Measurements from ENCODE around the gene RIOK2. TPM values are rescaled to one million over a fixed set of nuclear protein-coding genes. Genes with fewer than 3 reads are reported as not detected.

RIOK2 gene
- polyA plus RNA-seq, 1 of the 3 experiments (the other 2 are of a cell fraction): 5.9 TPM

DNA sequence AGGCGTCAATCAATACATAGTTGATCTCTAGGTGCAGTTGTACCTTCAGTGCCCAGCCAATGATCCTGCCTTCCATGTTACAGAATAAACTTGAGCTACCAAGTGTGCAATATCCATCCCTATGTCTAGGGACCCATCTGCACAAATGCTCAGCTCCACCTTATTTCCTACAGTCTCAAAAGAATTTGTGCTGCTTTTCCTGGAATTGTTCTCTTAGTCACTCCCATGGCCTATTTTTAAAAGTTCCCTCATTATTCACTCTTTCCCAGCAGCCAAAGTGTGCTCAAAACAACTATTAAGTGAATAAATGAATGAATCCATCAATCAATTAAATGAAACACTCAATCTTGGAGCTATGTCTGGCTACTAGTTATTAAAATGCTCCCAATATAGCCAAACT, 55.3 kb downstream of the RIOK2 start:
- H3K4me2 ChIP-seq: no peak overlapping the region
- H3K4me3 ChIP-seq (ENCODE audit: low read depth in 2 of 2, low read length in 1 of 2): no peak overlapping the region
- TF ChIP-seq, protein P1, sequence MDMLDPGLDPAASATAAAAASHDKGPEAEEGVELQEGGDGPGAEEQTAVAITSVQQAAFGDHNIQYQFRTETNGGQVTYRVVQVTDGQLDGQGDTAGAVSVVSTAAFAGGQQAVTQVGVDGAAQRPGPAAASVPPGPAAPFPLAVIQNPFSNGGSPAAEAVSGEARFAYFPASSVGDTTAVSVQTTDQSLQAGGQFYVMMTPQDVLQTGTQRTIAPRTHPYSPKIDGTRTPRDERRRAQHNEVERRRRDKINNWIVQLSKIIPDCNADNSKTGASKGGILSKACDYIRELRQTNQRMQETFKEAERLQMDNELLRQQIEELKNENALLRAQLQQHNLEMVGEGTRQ (IDR thresholded peaks at IDR 0.05; ENCODE audit: borderline replicate concordance, low read depth, low read length): no peak
- no peak for TF ChIP-seq EZH2phosphoT487 (IDR thresholded peaks at IDR 0.05; ENCODE audit: borderline replicate concordance, low read depth)
- TF ChIP-seq, protein P2, sequence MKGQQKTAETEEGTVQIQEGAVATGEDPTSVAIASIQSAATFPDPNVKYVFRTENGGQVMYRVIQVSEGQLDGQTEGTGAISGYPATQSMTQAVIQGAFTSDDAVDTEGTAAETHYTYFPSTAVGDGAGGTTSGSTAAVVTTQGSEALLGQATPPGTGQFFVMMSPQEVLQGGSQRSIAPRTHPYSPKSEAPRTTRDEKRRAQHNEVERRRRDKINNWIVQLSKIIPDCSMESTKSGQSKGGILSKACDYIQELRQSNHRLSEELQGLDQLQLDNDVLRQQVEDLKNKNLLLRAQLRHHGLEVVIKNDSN (IDR thresholded peaks at IDR 0.05; ENCODE audit: borderline replicate concordance, low read depth): no peak
- TF ChIP-seq FOXJ3 (CRISPR knock-in tag; IDR thresholded peaks at IDR 0.05): no peak
- TF ChIP-seq, protein P3, sequence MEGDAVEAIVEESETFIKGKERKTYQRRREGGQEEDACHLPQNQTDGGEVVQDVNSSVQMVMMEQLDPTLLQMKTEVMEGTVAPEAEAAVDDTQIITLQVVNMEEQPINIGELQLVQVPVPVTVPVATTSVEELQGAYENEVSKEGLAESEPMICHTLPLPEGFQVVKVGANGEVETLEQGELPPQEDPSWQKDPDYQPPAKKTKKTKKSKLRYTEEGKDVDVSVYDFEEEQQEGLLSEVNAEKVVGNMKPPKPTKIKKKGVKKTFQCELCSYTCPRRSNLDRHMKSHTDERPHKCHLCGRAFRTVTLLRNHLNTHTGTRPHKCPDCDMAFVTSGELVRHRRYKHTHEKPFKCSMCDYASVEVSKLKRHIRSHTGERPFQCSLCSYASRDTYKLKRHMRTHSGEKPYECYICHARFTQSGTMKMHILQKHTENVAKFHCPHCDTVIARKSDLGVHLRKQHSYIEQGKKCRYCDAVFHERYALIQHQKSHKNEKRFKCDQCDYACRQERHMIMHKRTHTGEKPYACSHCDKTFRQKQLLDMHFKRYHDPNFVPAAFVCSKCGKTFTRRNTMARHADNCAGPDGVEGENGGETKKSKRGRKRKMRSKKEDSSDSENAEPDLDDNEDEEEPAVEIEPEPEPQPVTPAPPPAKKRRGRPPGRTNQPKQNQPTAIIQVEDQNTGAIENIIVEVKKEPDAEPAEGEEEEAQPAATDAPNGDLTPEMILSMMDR (IDR thresholded peaks at IDR 0.05): no peak
- TF ChIP-seq RFX5 (IDR thresholded peaks at IDR 0.05; ENCODE audit: low read length): no peak
- no peak for TF ChIP-seq RXRA (IDR thresholded peaks at IDR 0.05; ENCODE audit: borderline replicate concordance, low read depth)
- H3K27me3 ChIP-seq (ENCODE audit: insufficient read depth): peaks cover 5% of the 10 kb centered on the region; the same call in 1 of the 2 replicates
- ChIA-PET CTCF (interaction anchor here (0.7 to 1.3 kb wide), 5 partner anchors 8 to 131 kb away, joined by 3 to 6 read pairs (median 4); partner anchors contain the start of gene LIX1), POLR2A (no interaction called here)
- WGBS (ENCODE audit: low lambda C conversion rate): 83% methylated on average over 1 of the region's 1 CpG
- DNase-seq: no peak
- H3K4me1 ChIP-seq (ENCODE audit: control insufficient read depth in 1 of 2, insufficient read depth in 2 of 2, low read depth in 1 of 2, low read length in 1 of 2): peaks cover 0 to 13% of the 10 kb centered on the region in 2 experiments; a peak in 2 of 4 replicates
- H3K9me3 ChIP-seq: no peaks in the 10 kb centered on the region
- no peak overlapping the region for H2AFZ ChIP-seq (ENCODE audit: low read depth)
- H4K20me1 ChIP-seq (ENCODE audit: insufficient read depth): no peaks in the 10 kb centered on the region
- no peaks in the 10 kb centered on the region for H3K9me2 ChIP-seq
- no peak overlapping the region for H3K27ac ChIP-seq (ENCODE audit: low read depth in 2 of 2, low read length in 1 of 2)
- no peaks in the 10 kb centered on the region for H3K36me3 ChIP-seq (replicated peaks in 1 of 2; ENCODE audit: control insufficient read depth in 1 of 2, insufficient read depth in 2 of 2, low read length in 1 of 2)
- H3K9ac ChIP-seq: no peak overlapping the region
- no peaks in the 10 kb centered on the region for H3F3A ChIP-seq (replicated peaks; ENCODE audit: insufficient read depth)
- no peaks in the 10 kb centered on the region for H3K79me2 ChIP-seq (ENCODE audit: insufficient read depth)

DNA sequence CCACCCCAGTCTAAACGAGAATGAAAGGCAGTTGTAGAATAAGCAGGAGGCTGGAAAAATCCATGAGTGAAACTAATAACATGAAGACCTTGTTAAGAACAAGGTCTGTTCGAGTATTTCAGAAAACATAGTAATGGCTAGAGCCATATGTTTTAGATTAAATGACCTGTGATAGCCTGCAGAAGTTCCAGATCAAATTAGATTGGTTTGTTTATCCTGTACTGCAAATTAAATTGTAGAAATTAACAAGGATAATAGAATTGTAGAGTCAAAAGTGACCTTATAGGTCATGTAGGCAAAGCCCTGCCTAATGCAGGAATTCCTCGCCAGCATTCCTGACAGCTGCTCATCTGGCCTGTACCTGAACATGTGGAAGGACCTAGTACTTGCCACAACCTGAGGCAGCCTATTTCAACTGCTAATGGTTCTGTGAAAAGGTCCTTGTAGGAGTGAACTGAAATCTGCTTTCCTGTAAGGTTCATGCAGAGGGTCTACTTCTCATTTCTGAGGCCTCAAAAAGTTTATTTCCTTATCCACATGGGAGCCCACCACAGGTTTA, 57.8 kb downstream of the RIOK2 start:
- Histone ChIP-seq H3K79me2 (ENCODE audit: insufficient read depth) (no peaks in the 10 kb centered on the region), H4K20me1 (ENCODE audit: insufficient read depth) (no peaks in the 10 kb centered on the region), H3K4me3 (ENCODE audit: low read depth in 2 of 2, low read length in 1 of 2) (no peak overlapping the region), H3K36me3 (replicated peaks in 1 of 2; ENCODE audit: control insufficient read depth in 1 of 2, insufficient read depth in 2 of 2, low read length in 1 of 2) (no peaks in the 10 kb centered on the region), H3K4me1 (ENCODE audit: control insufficient read depth in 1 of 2, insufficient read depth in 2 of 2, low read depth in 1 of 2, low read length in 1 of 2) (peaks cover 0 to 13% of the 10 kb centered on the region in 2 experiments; a peak in 2 of 4 replicates), H3K4me2 (no peak overlapping the region), H3K9me2 (no peaks in the 10 kb centered on the region), H3K9ac (no peak overlapping the region), H3K9me3 (no peaks in the 10 kb centered on the region), H3F3A (replicated peaks; ENCODE audit: insufficient read depth) (no peaks in the 10 kb centered on the region), H2AFZ (ENCODE audit: low read depth) (no peak overlapping the region), H3K27me3 (ENCODE audit: insufficient read depth) (peaks cover 8% of the 10 kb centered on the region; the same call in 1 of the 2 replicates), H3K27ac (ENCODE audit: low read depth in 2 of 2, low read length in 1 of 2) (no peak overlapping the region)
- ChIA-PET POLR2A (no interaction called here), CTCF (no interaction called here)
- DNase-seq: peak; percentile 41
- 3% methylated on average over 2 of the region's 3 CpGs for WGBS (ENCODE audit: low lambda C conversion rate)
- no peak for TF ChIP-seq POLR2AphosphoS5 (IDR thresholded peaks at IDR 0.05; ENCODE audit: low read depth, low read length)
- peak; percentile 74 for TF ChIP-seq CHD2 (IDR thresholded peaks at IDR 0.05; ENCODE audit: low read length, partially characterized antibody)
- TF ChIP-seq ELF1 (IDR thresholded peaks at IDR 0.05): no peak
- TF ChIP-seq JUND (IDR thresholded peaks at IDR 0.05): no peak
- peak; percentile 35; the same call in 1 of the 2 replicates for TF ChIP-seq MXI1 (IDR thresholded peaks at IDR 0.05; ENCODE audit: low read depth, low read length)
- peak; percentile 45; the same call in 1 of the 2 replicates for TF ChIP-seq TEAD4 (IDR thresholded peaks at IDR 0.05; ENCODE audit: borderline replicate concordance, insufficient read depth)
- TF ChIP-seq EP300 (IDR thresholded peaks at IDR 0.05; ENCODE audit: borderline replicate concordance in 1 of 2, low read depth in 1 of 2, low read length in 1 of 2): peak in 1 of 2 experiments; percentile 91; a peak in 2 of 4 replicates
- TF ChIP-seq FOXJ3 (CRISPR knock-in tag; IDR thresholded peaks at IDR 0.05): peak; percentile 72; the same call in 1 of the 2 replicates
- TF ChIP-seq RAD21 (IDR thresholded peaks at IDR 0.05; ENCODE audit: low read length): 0 out of 2 replicates have a peak, but pooled peaks have one; percentile 15
- TF ChIP-seq RFX5 (IDR thresholded peaks at IDR 0.05; ENCODE audit: low read length): no peak
- TF ChIP-seq, protein P4, sequence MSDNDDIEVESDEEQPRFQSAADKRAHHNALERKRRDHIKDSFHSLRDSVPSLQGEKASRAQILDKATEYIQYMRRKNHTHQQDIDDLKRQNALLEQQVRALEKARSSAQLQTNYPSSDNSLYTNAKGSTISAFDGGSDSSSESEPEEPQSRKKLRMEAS (IDR thresholded peaks at IDR 0.05; ENCODE audit: low read depth): no peak
- no peak for TF ChIP-seq NRF1 (IDR thresholded peaks at IDR 0.05; ENCODE audit: low read depth, low read length)
- TF ChIP-seq RCOR1 (IDR thresholded peaks at IDR 0.05; ENCODE audit: low read length): peak; percentile 100
- TF ChIP-seq GATA2 (CRISPR knock-in tag; IDR thresholded peaks at IDR 0.05): peak; percentile 71
- peak; percentile 75 for TF ChIP-seq TCF12 (IDR thresholded peaks at IDR 0.05)
- TF ChIP-seq, protein P1 (IDR thresholded peaks at IDR 0.05; ENCODE audit: borderline replicate concordance, low read depth, low read length): no peak
- TF ChIP-seq, protein P3 (IDR thresholded peaks at IDR 0.05): no peak
